Measurements from ENCODE around the gene DIS3L2. TPM values are rescaled to one million over a fixed set of nuclear protein-coding genes. Genes with fewer than 3 reads are reported as not detected.

DIS3L2 gene
- total RNA-seq, 1 donor from 2014 or later: 20.6 TPM

DNA sequence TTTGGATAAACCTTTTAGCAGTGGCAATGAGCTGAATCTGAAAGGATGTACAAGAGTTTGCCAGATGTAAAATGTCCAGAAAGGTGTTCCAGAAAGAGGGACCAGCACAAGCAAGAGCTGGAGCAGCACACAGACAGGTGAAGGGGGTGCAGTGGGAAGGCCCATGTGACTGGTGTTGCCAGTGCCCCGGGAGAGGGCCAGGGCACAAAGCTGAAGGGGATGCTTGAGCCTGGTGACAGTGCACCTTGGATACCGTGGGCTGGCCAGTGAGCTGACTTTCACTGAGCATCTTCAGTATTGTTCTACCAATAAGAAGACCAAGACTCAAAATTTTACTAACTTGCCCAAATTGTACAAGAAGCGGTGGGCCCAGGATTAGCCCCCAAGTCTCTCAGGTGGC lies 284.7 kb downstream of the DIS3L2 start:
- H3K4me1 ChIP-seq: no peaks in the 10 kb centered on the region
- no peak overlapping the region for H3K27ac ChIP-seq
- H3K27me3 ChIP-seq: no peaks in the 10 kb centered on the region
- H3K36me3 ChIP-seq: peaks cover 4 to 5% of the 10 kb centered on the region in 2 donors
- intact Hi-C loops (cut with DNase I): no loop called here
- H3K4me3 ChIP-seq: no peak overlapping the region
- DNase-seq (ENCODE audit: low spot score in 2 of 2): no peak
- TF ChIP-seq, protein P1, sequence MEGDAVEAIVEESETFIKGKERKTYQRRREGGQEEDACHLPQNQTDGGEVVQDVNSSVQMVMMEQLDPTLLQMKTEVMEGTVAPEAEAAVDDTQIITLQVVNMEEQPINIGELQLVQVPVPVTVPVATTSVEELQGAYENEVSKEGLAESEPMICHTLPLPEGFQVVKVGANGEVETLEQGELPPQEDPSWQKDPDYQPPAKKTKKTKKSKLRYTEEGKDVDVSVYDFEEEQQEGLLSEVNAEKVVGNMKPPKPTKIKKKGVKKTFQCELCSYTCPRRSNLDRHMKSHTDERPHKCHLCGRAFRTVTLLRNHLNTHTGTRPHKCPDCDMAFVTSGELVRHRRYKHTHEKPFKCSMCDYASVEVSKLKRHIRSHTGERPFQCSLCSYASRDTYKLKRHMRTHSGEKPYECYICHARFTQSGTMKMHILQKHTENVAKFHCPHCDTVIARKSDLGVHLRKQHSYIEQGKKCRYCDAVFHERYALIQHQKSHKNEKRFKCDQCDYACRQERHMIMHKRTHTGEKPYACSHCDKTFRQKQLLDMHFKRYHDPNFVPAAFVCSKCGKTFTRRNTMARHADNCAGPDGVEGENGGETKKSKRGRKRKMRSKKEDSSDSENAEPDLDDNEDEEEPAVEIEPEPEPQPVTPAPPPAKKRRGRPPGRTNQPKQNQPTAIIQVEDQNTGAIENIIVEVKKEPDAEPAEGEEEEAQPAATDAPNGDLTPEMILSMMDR (IDR thresholded peaks at IDR 0.05): no peak
- no peaks in the 10 kb centered on the region for H3K9me3 ChIP-seq

DNA sequence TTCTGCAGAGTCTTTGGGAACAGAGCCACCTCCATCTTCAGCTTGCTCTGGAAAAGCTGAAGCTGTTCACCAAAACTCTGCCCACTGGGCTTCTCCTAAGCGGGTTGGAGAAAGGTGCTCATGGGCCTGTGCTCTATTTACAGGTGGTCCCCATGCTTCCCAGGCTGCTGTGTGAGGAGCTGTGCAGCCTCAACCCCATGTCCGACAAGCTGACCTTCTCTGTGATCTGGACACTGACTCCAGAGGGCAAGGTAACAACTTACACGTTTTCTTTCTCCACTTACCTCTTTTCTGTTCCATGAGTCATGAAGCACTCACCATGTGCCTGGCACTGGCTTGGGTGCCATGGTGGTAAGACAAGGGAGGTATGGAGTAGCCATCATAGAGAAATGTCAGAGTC lies 287.6 kb downstream of the DIS3L2 start:
- Histone ChIP-seq H3K4me1 (no peaks in the 10 kb centered on the region), H3K9me3 (no peaks in the 10 kb centered on the region), H3K36me3 (peaks cover 4 to 5% of the 10 kb centered on the region in 2 donors), H3K27ac (no peak overlapping the region), H3K4me3 (no peak overlapping the region), H3K27me3 (no peaks in the 10 kb centered on the region)
- intact Hi-C loops (cut with DNase I): no loop called here
- no peak for DNase-seq (ENCODE audit: low spot score in 2 of 2)
- TF ChIP-seq, protein P1 (IDR thresholded peaks at IDR 0.05): no peak

DNA sequence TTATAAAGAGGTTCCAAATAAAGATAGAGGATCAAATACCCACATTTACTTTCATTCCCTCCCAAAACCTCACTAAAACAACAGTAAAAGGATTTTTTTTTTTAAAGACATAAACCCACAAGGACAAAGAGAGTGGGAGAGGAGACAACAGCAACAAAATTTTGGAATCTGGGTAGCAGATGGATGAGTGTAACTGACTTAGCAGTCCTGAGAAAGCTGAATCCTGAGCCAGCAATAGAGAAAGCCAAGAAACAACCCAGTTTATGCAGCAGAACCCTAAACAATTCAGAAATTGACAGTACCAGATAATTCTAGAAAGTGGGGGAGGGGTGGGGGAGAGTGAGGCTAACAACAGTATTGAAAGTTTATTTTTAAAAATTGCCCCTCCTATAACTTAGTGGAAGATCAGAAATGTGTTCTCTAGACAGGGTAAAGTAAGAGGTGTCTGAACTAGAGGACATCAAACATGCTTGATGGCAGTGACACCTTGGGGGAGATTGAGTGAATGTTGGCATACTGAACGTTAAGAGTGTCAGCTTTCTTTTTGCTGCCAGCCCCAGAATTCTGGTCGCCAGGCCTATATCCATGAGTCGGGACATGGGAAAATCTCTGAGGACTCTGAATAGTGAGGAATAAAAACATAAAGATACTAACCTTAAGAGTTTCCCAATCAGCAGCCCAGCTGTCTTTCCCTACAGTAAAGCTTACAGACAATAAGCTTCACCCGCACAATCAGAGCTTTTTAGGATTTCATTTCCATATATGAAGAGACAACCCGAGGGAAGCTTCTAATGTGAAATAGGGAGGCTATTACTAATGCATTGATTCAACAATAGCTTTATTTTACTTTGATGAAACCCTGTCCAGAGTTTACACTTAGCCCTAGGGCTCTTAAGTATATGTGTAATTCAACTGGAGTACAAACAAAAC lies 289.0 kb downstream of the DIS3L2 start:
- Histone ChIP-seq H3K9me3 (no peaks in the 10 kb centered on the region), H3K27ac (no peak overlapping the region), H3K27me3 (no peaks in the 10 kb centered on the region), H3K4me1 (no peaks in the 10 kb centered on the region), H3K4me3 (no peak overlapping the region), H3K36me3 (peaks cover 4 to 5% of the 10 kb centered on the region in 2 donors)
- no peak for DNase-seq (ENCODE audit: low spot score in 2 of 2)
- intact Hi-C loops (cut with DNase I): no loop called here
- TF ChIP-seq, protein P1 (IDR thresholded peaks at IDR 0.05): no peak

DNA sequence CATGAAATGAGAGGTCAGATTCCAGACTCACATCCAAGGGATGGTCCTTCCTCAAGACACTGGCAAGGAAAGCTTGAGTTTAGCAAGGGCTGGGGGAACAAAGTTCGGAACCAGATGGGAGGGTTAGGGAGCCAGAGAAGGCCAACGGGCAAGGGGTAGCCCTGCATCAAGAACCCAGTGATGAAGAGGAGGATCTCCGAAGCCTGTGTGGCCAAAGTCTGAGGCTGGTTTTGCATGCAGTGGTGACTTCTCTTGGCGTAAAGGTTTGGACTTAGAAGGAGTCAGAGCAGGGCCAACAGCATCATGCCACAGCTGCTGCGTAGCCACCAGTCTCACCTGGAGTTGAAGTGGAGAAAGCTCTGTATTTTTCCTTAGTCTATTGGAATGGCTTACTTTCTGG lies 293.5 kb downstream of the DIS3L2 start:
- Histone ChIP-seq H3K9me3 (no peaks in the 10 kb centered on the region), H3K36me3 (peaks cover 0 to 5% of the 10 kb centered on the region in 2 donors)

DNA sequence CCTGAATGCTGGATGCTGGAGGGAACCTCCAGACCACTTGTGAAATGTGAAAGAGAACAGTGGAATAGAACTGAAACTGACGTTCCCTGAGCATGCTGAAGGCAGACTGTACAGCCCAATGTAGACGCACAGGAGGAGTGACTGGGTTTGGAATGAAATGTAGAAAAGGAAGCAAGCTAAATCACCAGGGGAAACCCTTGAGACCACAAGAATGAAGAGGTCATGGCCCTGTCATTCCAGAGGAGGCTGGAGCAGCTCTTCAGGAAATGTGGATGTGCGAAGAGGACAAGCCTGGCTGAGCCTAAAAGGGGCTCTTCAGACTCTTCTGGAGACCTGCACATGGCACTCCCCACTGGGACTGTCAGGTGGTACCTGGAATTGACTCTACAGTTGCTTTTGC lies 298.6 kb downstream of the DIS3L2 start:
- Histone ChIP-seq H3K9me3 (no peaks in the 10 kb centered on the region), H3K4me1 (no peaks in the 10 kb centered on the region), H3K4me3 (no peak overlapping the region), H3K27ac (no peak overlapping the region), H3K36me3 (peaks cover 11 to 40% of the 10 kb centered on the region in 2 donors), H3K27me3 (no peaks in the 10 kb centered on the region)
- TF ChIP-seq, protein P1 (IDR thresholded peaks at IDR 0.05): no peak
- intact Hi-C loops (cut with DNase I): no loop called here
- DNase-seq (ENCODE audit: low spot score in 2 of 2): no peak

More for the DNA sequence above, 293.5 kb downstream of the DIS3L2 start:
- no peak for DNase-seq (ENCODE audit: low spot score in 2 of 2)
- Histone ChIP-seq H3K4me3 (no peak overlapping the region), H3K27ac (no peak overlapping the region), H3K4me1 (no peaks in the 10 kb centered on the region), H3K27me3 (no peaks in the 10 kb centered on the region)
- intact Hi-C loops (cut with DNase I): no loop called here
- TF ChIP-seq, protein P1 (IDR thresholded peaks at IDR 0.05): no peak

Data from ascending aorta (tissue), 2 donors.